IMR-90 (cell line): ENCODE data around the gene ETV3L. TPM values are rescaled to one million over a fixed set of nuclear protein-coding genes. Genes with fewer than 3 reads are reported as not detected.

Experiments used
- ATAC-seq: fragments of 200-7000 bp; cut with Tn5 transposase; 2 replicates; pipeline ENCODE4 v1.9.1; 2020; ENCODE audit warnings: low read depth, mild to moderate bottlenecking, moderate library complexity
- BruUV-seq: library from RNA; stranded (reverse); fragments of 400-500 nt; replicated peaks from 2 replicates; lab custom pipeline; 2021; lab: Mats Ljungman, UMichigan
- CTCF ChIA-PET: fragments of 300-600 bp; formaldehyde crosslinking; extraction: SDS; loops from one replicate; lab custom pipeline; 2021; ENCODE audit warnings: antibody characterized with exemption; lab: Yijun Ruan, JAX
- POLR2A ChIA-PET: fragments of 300-600 bp; sonication (Branson Sonifier 250); formaldehyde crosslinking; loops from one replicate; lab custom pipeline; 2022; ENCODE audit warnings: antibody characterized with exemption; ENCODE audit not compliant: unreplicated experiment; lab: Charles Lee
- DNase-seq: peaks from one replicate; pipeline ENCODE4 v3.0.0; 2013
- H2AFZ ChIP-seq: replicated peaks from 2 replicates; pipeline ENCODE3; 2013; ENCODE audit warnings: low read length, mild to moderate bottlenecking; ENCODE audit not compliant: poor library complexity
- H2AK5ac ChIP-seq: 2 replicates; pipeline ENCODE4 v1.6.1; 2013; ENCODE audit warnings: low read depth, low read length, inconsistent platforms
- H2AK9ac ChIP-seq: replicated peaks from 2 replicates; pipeline ENCODE3; 2013; ENCODE audit warnings: mild to moderate bottlenecking, low read depth, low read length, moderate library complexity; ENCODE audit not compliant: poor library complexity
- H2BK120ac ChIP-seq: 2 replicates; pipeline ENCODE4 v1.6.1; 2013; ENCODE audit warnings: low read depth, low read length, inconsistent platforms
- H2BK15ac ChIP-seq: 3 replicates; pipeline ENCODE4 v1.6.1; 2013; ENCODE audit warnings: low read depth, low read length, inconsistent platforms
- H2BK20ac ChIP-seq: 2 replicates; pipeline ENCODE4 v1.6.1; 2013; ENCODE audit warnings: low read depth, mild to moderate bottlenecking, inconsistent platforms, low read length, moderate library complexity
- H2BK5ac ChIP-seq: 2 replicates; pipeline ENCODE4 v1.6.1; 2013; ENCODE audit warnings: mild to moderate bottlenecking, low read depth, low read length, inconsistent platforms; ENCODE audit not compliant: poor library complexity, severe bottlenecking
- H3K14ac ChIP-seq: replicated peaks from 2 replicates; pipeline ENCODE4 v1.6.1; 2013; ENCODE audit warnings: low read depth, low read length, inconsistent platforms
- H3K18ac ChIP-seq: 2 replicates; pipeline ENCODE4 v1.6.1; 2013; ENCODE audit warnings: low read depth, low read length, control low read depth
- H3K23ac ChIP-seq: 2 replicates; pipeline ENCODE4 v1.6.1; 2013; ENCODE audit warnings: low read depth, low read length, inconsistent platforms
- H3K27ac ChIP-seq: 2 replicates; pipeline ENCODE4 v1.5.1; 2013; ENCODE audit warnings: mild to moderate bottlenecking, control low read depth, low read length; ENCODE audit not compliant: insufficient read depth
- H3K27me3 ChIP-seq: 2 replicates; pipeline ENCODE4 v1.6.1; 2013; ENCODE audit warnings: low read length; ENCODE audit not compliant: control insufficient read depth, insufficient read depth
- H3K36me3 ChIP-seq: 2 replicates; pipeline ENCODE4 v1.6.1; 2013; ENCODE audit warnings: low read length, mixed read lengths; ENCODE audit not compliant: control insufficient read depth, insufficient read depth
- H3K4ac ChIP-seq: 2 replicates; pipeline ENCODE4 v1.6.1; 2013; ENCODE audit warnings: low read depth, low read length, inconsistent platforms
- H3K4me1 ChIP-seq: 2 replicates; pipeline ENCODE4 v1.6.1; 2013; ENCODE audit warnings: low read length, mixed read lengths; ENCODE audit not compliant: control insufficient read depth, insufficient read depth
- H3K4me2 ChIP-seq: 2 replicates; pipeline ENCODE4 v1.6.1; 2013; ENCODE audit warnings: low read depth, mild to moderate bottlenecking, control low read depth, low read length, moderate library complexity
- H3K4me3 ChIP-seq: 2 replicates; pipeline ENCODE4 v1.5.1; 2013; ENCODE audit warnings: low read depth, mild to moderate bottlenecking, control low read depth, low read length, moderate library complexity; ENCODE audit not compliant: insufficient read depth
- H3K56ac ChIP-seq: 2 replicates; pipeline ENCODE4 v1.6.1; 2013; ENCODE audit warnings: low read length, inconsistent platforms; ENCODE audit not compliant: insufficient read depth; ENCODE audit errors: extremely low read depth
- H3K79me1 ChIP-seq, 2 experiments: 2 replicates each; pipeline ENCODE4 v1.6.1; 2013; ENCODE audit warnings: low read length in 2 of 2, inconsistent platforms in 1 of 2, low read depth in 1 of 2
- H3K9ac ChIP-seq: 2 replicates; pipeline ENCODE4 v1.6.1; 2013; ENCODE audit warnings: low read depth, low read length, control low read depth
- H3K9me1 ChIP-seq: 2 replicates; pipeline ENCODE4 v1.6.1; 2013; ENCODE audit warnings: low read length, inconsistent platforms; ENCODE audit not compliant: insufficient read depth
- H3K9me3 ChIP-seq: 2 replicates; pipeline ENCODE4 v1.6.1; 2013; ENCODE audit warnings: low read length; ENCODE audit not compliant: control insufficient read depth, insufficient read depth
- H4K20me1 ChIP-seq: 2 replicates; pipeline ENCODE4 v1.6.1; 2013; ENCODE audit warnings: low read length, inconsistent platforms; ENCODE audit not compliant: insufficient read depth
- H4K5ac ChIP-seq: 2 replicates; pipeline ENCODE4 v1.6.1; 2013; ENCODE audit warnings: mild to moderate bottlenecking, low read depth, low read length, control low read depth
- H4K8ac ChIP-seq, 2 experiments: 2 replicates each; pipeline ENCODE4 v1.6.1; 2013; ENCODE audit warnings: low read depth in 2 of 2, low read length in 2 of 2, control low read depth in 1 of 2, inconsistent platforms in 1 of 2
- H4K91ac ChIP-seq: 2 replicates; pipeline ENCODE4 v1.6.1; 2013; ENCODE audit warnings: low read depth, low read length, inconsistent platforms; ENCODE audit not compliant: insufficient read depth
- BHLHE40 ChIP-seq: fragments of 150-350 bp; IDR thresholded peaks from 2 replicates; pipeline ENCODE4 v1.6.1; 2016; ENCODE audit warnings: mild to moderate bottlenecking, low read depth, low read length
- ELK1 ChIP-seq: fragments of 150-350 bp; IDR thresholded peaks from 2 replicates; pipeline ENCODE4 v1.6.1; 2016; ENCODE audit warnings: low read depth, mild to moderate bottlenecking, low read length, moderate library complexity, borderline replicate concordance
- MAZ ChIP-seq: IDR thresholded peaks from 2 replicates; pipeline ENCODE4 v1.6.1; 2012; ENCODE audit warnings: low read depth, mild to moderate bottlenecking, low read length, improper control_type of control experiment, moderate library complexity, borderline replicate concordance
- MXI1 ChIP-seq: IDR thresholded peaks from 2 replicates; pipeline ENCODE4 v1.6.1; 2012; ENCODE audit warnings: low read depth, mild to moderate bottlenecking, low read length, moderate library complexity, borderline replicate concordance
- NFE2L2 ChIP-seq: fragments of 150-350 bp; IDR thresholded peaks from 2 replicates; pipeline ENCODE4 v1.6.1; 2016; ENCODE audit warnings: low read depth, mild to moderate bottlenecking, low read length
- POLR2A ChIP-seq: IDR thresholded peaks from 2 replicates; pipeline ENCODE4 v1.6.1; 2012; ENCODE audit warnings: mild to moderate bottlenecking, low read depth, low read length
- RAD21 ChIP-seq: IDR thresholded peaks from 2 replicates; pipeline ENCODE4 v1.6.1; 2012; ENCODE audit warnings: low read length, improper control_type of control experiment
- WGBS, 2 experiments: methylation state at CpG; one replicate each; pipeline versions ENCODE4 v1.1.5 to v1.1.7; 2013; ENCODE audit warnings: missing lambda C conversion rate in 2 of 2; ENCODE audit not compliant: insufficient read length in 1 of 2; ENCODE audit errors: extremely low coverage in 2 of 2; 5-methylcytosine and 5-hydroxymethylcytosine counted together
- dilution Hi-C: fragments of 300-500 bp; cut with HindIII; formaldehyde crosslinking; loops from one replicate; pipeline ENCODE4 v1.14.3; 2018; ENCODE audit warnings: low sequenced_read_pairs; ENCODE audit not compliant: unreplicated experiment
- in situ Hi-C: fragments of 300-500 bp; cut with MboI; formaldehyde crosslinking; loops from 3 replicates; pipeline ENCODE4 v1.14.3; 2019; ENCODE audit warnings: low sequenced_read_pairs, inconsistent platforms, mixed read lengths
- intact Hi-C: fragments of 100-400 bp; cut with micrococcal nuclease; formaldehyde crosslinking; loops from 2 replicates; pipeline ENCODE4 v1.10.0; 2022
- polyA plus RNA-seq, 3 experiments: library from polyadenylated mRNA; depleted of rRNA; stranded (reverse); fragments of >200 nt; gene quantifications; 2 replicates each; pipeline ENCODE4 v1.2.3, GENCODE V29; 2012; ENCODE audit warnings: low replicate concordance in 1 of 3
- total RNA-seq: library from RNA; depleted of rRNA; stranded (reverse); fragments of >200 nt; gene quantifications from 2 replicates; pipeline ENCODE4 v1.2.3, GENCODE V29; 2012

Gene ETV3L
- total and polyA plus RNA-seq, 2 of the 4 experiments (the other 2 are of a cell fraction) = not detected

GRCh38 chr1:157045250-157046218 is 54.1 kb downstream of the ETV3L start, which contains the start of gene ARHGEF11:
Gene ARHGEF11, minus strand, starts transcription at chr1:157045742. Its CDS starts 1,412 bp downstream, at chr1:157044330.
- DNase-seq = peak; percentile 87
- peak within 1 kb of the TSS; percentile 90 for H3K9ac ChIP-seq
- peak within 1 kb of the TSS; percentile 27 for H2AK5ac ChIP-seq
- H3K4me2 ChIP-seq = peak within 1 kb of the TSS; percentile 98
- peak within 1 kb of the TSS; percentile 87 for H2AFZ ChIP-seq
- H2BK15ac ChIP-seq = peak within 1 kb of the TSS; percentile 50; the same call in 1 of the 3 replicates
- CTCF ChIA-PET = interaction anchor here (0.7 to 1.7 kb wide), 4 partner anchors 29 to 45 kb away, joined by 3 to 5 read pairs (median 4); no protein-coding TSS in a partner anchor
- peak within 1 kb of the TSS; percentile 68 for H3K27ac ChIP-seq
- peak within 1 kb of the TSS; percentile 92 to 96 for H4K8ac ChIP-seq
- peak within 1 kb of the TSS; percentile 76 for H2BK120ac ChIP-seq
- H3K4me3 ChIP-seq = peak within 1 kb of the TSS; percentile 74
- peak within 1 kb of the TSS; percentile 95 for H4K91ac ChIP-seq
- intact Hi-C loops (no loop called here), in situ Hi-C loops (no loop called here), dilution Hi-C loops (no loop called here)
- H3K9me1 ChIP-seq = peaks cover 19% of the 10 kb centered on the region
- H3K56ac ChIP-seq = peak within 1 kb of the TSS; percentile 94
- H3K27me3 ChIP-seq = peaks cover 2% of the 10 kb centered on the region; the same call in 1 of the 2 replicates
- 0 out of 2 replicates have a peak, but pooled peaks cover 1% of the 10 kb centered on the region for H3K36me3 ChIP-seq
- peaks cover 30 to 45% of the 10 kb centered on the region in 2 experiments for H3K79me1 ChIP-seq
- TF ChIP-seq POLR2A = peak; percentile 65
- peak; percentile 80; the same call in 1 of the 2 replicates for TF ChIP-seq BHLHE40
- no peak for TF ChIP-seq RAD21
- TF ChIP-seq MXI1 = peak; percentile 74; the same call in 1 of the 2 replicates
- no peak for TF ChIP-seq ELK1
- peak; percentile 94 for TF ChIP-seq MAZ
- TF ChIP-seq NFE2L2 = no peak
- H3K9me3 ChIP-seq = no peaks in the 10 kb centered on the region
- peaks cover 10% of the 10 kb centered on the region for H3K4me1 ChIP-seq
- ATAC-seq = peak; percentile 98
- peak within 1 kb of the TSS; percentile 92 for H3K4ac ChIP-seq
- WGBS, 2 experiments = 1% methylated on average over 83 of the region's 120 CpGs; no CpG with 5 or more reads in 1 of the 2 experiments
- H4K20me1 ChIP-seq = peaks cover 32% of the 10 kb centered on the region
- H3K14ac ChIP-seq = peak within 1 kb of the TSS; percentile 97
- H2BK5ac ChIP-seq = peak within 1 kb of the TSS; percentile 18
- H2BK20ac ChIP-seq = no peak within 1 kb of the TSS; the same call in 1 of the 2 replicates
- H3K18ac ChIP-seq = peak within 1 kb of the TSS; percentile 31
- TSS peak; percentile 75 for BruUV-seq
- H2AK9ac ChIP-seq = peak within 1 kb of the TSS; percentile 85
- H3K23ac ChIP-seq = peak within 1 kb of the TSS; percentile 98
- H4K5ac ChIP-seq = peak within 1 kb of the TSS; percentile 85
- POLR2A ChIA-PET = interaction anchor here (0.7 kb wide), 1 partner anchor 58 kb away, joined by 4 read pairs; no protein-coding TSS in a partner anchor
